CD4-positive, CD25-positive, alpha-beta regulatory T cell (primary cell): ENCODE results near the gene GHRH. TPM values are rescaled to one million over a fixed set of nuclear protein-coding genes. Genes with fewer than 3 reads are reported as not detected.
A peak's percentile ranks its signal among the peaks of the same experiment; 100 is the strongest.

Experiments
- ATAC-seq, 2 donors: fragments of 150-1000 bp; cut with Tn5 transposase; one replicate each; pipeline ENCODE4 v1.10.0; 2021; ENCODE audit warnings: low read depth in 2 of 2, moderate number of reproducible peaks in 2 of 2, moderate library complexity in 1 of 2
- DNase-seq, 3 donors: peaks; one replicate each; pipeline versions ENCODE4 v3.0.0 to v3.0.0-alpha.2; 2012 to 2022; ENCODE audit warnings: mixed read lengths in 1 of 3
- H3K27ac ChIP-seq: one replicate; pipeline ENCODE4 v1.7.0; 2013; ENCODE audit warnings: mild to moderate bottlenecking, low read length; ENCODE audit not compliant: insufficient read depth, poor library complexity, severe bottlenecking
- H3K27me3 ChIP-seq: one replicate; pipeline ENCODE4 v1.7.0; 2013; ENCODE audit warnings: low read length; ENCODE audit not compliant: control insufficient read depth, insufficient read depth
- H3K36me3 ChIP-seq: one replicate; pipeline ENCODE4 v1.7.0; 2013; ENCODE audit warnings: mild to moderate bottlenecking, low read length, moderate library complexity; ENCODE audit not compliant: control insufficient read depth, insufficient read depth
- H3K4me1 ChIP-seq: 2 replicates; pipeline ENCODE4 v1.7.0; 2013; ENCODE audit warnings: mild to moderate bottlenecking, low read length; ENCODE audit not compliant: insufficient read depth, control insufficient read depth, poor library complexity, severe bottlenecking
- H3K4me3 ChIP-seq: one replicate; pipeline ENCODE4 v1.7.0; 2013; ENCODE audit warnings: low read depth, mild to moderate bottlenecking, low read length, moderate library complexity
- H3K9me3 ChIP-seq, 2 experiments: 1 replicate in 1 of 2; 2 replicates in 1 of 2; pipeline ENCODE4 v1.7.0; 2013; ENCODE audit warnings: low read length in 2 of 2, mild to moderate bottlenecking in 1 of 2, moderate library complexity in 1 of 2; ENCODE audit not compliant: control insufficient read depth in 2 of 2
- H3K27ac Mint-ChIP-seq, 3 donors: one replicate each; pipeline ENCODE4 v1.8.0; 2020 to 2022; ENCODE audit warnings: mild to moderate bottlenecking in 3 of 3, mixed read lengths in 3 of 3, moderate library complexity in 2 of 3
- H3K27me3 Mint-ChIP-seq: one replicate; pipeline ENCODE4 v1.8.0; 2022; ENCODE audit warnings: mild to moderate bottlenecking, mixed read lengths
- H3K36me3 Mint-ChIP-seq: one replicate; pipeline ENCODE4 v1.8.0; 2020; ENCODE audit warnings: mixed read lengths
- H3K4me1 Mint-ChIP-seq, 4 donors: one replicate each; pipeline ENCODE4 v1.8.0; 2020 to 2022; ENCODE audit warnings: mixed read lengths in 4 of 4, mild to moderate bottlenecking in 1 of 4
- H3K4me3 Mint-ChIP-seq, 4 donors: one replicate each; pipeline ENCODE4 v1.8.0; 2020 to 2022; ENCODE audit warnings: mild to moderate bottlenecking in 4 of 4, mixed read lengths in 4 of 4, moderate library complexity in 3 of 4
- H3K9me3 Mint-ChIP-seq, 7 donors: one replicate each; pipeline ENCODE4 v1.8.0; 2020 to 2022; ENCODE audit warnings: mixed read lengths in 7 of 7, mild to moderate bottlenecking in 3 of 7, moderate library complexity in 2 of 7
- polyA plus RNA-seq, 4 donors: library from polyadenylated mRNA; unstranded; fragments of 300-500 nt; fragmentation: Illumina TruSeq; gene quantifications; one replicate each; pipeline ENCODE4 v1.2.3, GENCODE V29; 2021
- total RNA-seq: library from RNA; stranded (reverse); gene quantifications from one replicate; pipeline ENCODE4 v1.2.3, GENCODE V29; 2022

Gene GHRH, protein sequence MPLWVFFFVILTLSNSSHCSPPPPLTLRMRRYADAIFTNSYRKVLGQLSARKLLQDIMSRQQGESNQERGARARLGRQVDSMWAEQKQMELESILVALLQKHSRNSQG
- total RNA-seq (not detected), polyA plus RNA-seq (not detected)

DNA sequence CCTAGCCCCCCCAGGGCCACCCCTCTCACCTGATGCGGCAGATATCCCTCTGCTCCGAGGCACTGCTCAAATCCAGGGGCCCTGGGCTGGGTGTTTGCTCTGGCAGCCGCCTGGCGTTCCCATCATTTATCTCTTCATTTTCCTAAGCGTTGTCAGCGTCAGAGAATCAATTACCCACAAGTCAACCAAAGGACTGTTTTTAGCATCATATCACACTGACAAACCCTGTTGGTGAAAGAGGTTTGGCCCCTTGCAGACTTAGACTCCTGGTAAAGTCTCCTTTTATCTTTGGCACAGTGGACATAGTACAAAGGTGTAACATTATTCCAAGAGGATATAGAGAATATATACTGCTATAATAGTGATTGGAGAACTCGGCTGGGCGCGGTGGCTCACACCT, at the start of gene GHRH:
GHRH (minus strand) TSS at position 101 of the 400 bp plus-strand sequence. CDS start 4,925 bp downstream, outside the sequence.
- Mint-ChIP-seq H3K27ac (no peak within 1 kb of the TSS), H3K36me3 (no peaks in the 10 kb centered on the region), H3K4me3 (peak within 1 kb of the TSS in 1 of 4 donors; percentile 49), H3K27me3 (peaks cover 19% of the 10 kb centered on the region), H3K9me3 (peaks cover 0 to 1% (median 0%) of the 10 kb centered on the region in 7 donors), H3K4me1 (no peaks in the 10 kb centered on the region)
- Histone ChIP-seq H3K4me1 (no peaks in the 10 kb centered on the region), H3K36me3 (no peaks in the 10 kb centered on the region), H3K27me3 (no peaks in the 10 kb centered on the region), H3K9me3 (no peaks in the 10 kb centered on the region), H3K27ac (no peak within 1 kb of the TSS), H3K4me3 (no peak within 1 kb of the TSS)
- no peak for ATAC-seq
- no peak for DNase-seq

DNA sequence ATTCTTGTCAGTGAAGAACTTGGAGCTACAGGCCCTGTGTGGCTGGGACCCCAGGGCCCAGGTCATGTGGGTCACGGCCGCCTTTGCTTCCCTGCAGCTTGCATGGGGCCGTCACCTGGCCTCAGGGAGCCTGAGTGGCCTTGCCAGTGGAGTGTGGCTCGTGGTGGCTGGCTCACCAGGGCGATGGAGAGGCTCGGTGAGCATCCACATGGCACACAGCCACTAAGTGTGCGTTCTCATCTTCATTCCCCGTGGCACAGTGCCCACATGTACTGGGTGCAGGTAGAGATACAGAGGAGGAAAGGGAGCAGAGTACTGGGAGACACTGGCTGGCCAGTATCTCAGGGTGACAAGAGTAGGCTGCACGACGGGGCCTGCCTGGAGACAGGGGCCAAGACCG, 49.3 kb upstream of the GHRH start:
- H3K27me3 ChIP-seq = no peaks in the 10 kb centered on the region
- Mint-ChIP-seq H3K9me3 (no peaks in the 10 kb centered on the region), H3K4me3 (no peak overlapping the region), H3K4me1 (peaks cover 6 to 50% (median 20%) of the 10 kb centered on the region in 4 donors), H3K27me3 (no peaks in the 10 kb centered on the region), H3K27ac (peak overlapping the region in 2 of 3 donors; percentile 20 to 68), H3K36me3 (peaks cover 19% of the 10 kb centered on the region)
- ATAC-seq = no peak
- no peaks in the 10 kb centered on the region for H3K9me3 ChIP-seq
- no peak overlapping the region for H3K27ac ChIP-seq
- no peak overlapping the region for H3K4me3 ChIP-seq
- peaks cover 20% of the 10 kb centered on the region for H3K36me3 ChIP-seq
- H3K4me1 ChIP-seq = peaks cover 3% of the 10 kb centered on the region
- DNase-seq = no peak

DNA sequence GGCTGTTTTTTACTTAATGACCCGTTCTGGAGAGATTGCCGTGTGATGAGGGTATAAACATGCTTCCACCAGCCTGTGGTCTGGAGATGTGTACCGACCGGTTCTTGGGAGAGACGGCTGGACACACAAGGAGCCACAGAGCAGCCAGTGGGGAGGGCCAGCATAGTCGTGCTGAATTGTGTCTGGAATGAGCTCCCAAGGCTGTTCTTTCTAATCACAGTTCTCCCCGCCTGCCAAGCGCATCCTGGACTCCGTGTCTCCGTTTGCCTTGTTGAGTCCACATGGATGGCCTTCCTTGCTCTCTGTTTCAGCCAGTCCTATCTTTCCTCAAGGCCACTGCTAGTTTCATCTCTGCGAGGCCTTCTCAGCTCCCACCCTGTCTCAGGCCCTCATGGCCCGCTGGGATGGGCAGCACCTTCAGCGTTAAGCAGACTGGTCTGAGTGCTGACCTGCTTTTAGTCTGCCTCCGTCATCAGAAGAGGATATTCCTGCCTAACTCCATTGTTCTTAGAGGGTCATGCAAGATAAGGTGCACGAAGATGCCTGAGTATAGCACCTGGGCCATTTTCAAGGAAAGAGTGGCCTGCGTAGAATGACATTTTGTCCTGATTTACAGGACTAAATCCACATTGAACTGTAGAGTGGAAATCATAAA, 48.4 kb upstream of the GHRH start:
- DNase-seq (no peak), ATAC-seq (no peak)
- Mint-ChIP-seq H3K4me3 (no peak overlapping the region), H3K4me1 (peaks cover 6 to 43% (median 19%) of the 10 kb centered on the region in 4 donors), H3K36me3 (peaks cover 16% of the 10 kb centered on the region), H3K27ac (peak overlapping the region in 1 of 3 donors; percentile 33), H3K9me3 (no peaks in the 10 kb centered on the region), H3K27me3 (no peaks in the 10 kb centered on the region)
- Histone ChIP-seq H3K36me3 (peaks cover 15% of the 10 kb centered on the region), H3K27ac (no peak overlapping the region), H3K27me3 (no peaks in the 10 kb centered on the region), H3K9me3 (no peaks in the 10 kb centered on the region), H3K4me1 (peaks cover 3% of the 10 kb centered on the region), H3K4me3 (no peak overlapping the region)

DNA sequence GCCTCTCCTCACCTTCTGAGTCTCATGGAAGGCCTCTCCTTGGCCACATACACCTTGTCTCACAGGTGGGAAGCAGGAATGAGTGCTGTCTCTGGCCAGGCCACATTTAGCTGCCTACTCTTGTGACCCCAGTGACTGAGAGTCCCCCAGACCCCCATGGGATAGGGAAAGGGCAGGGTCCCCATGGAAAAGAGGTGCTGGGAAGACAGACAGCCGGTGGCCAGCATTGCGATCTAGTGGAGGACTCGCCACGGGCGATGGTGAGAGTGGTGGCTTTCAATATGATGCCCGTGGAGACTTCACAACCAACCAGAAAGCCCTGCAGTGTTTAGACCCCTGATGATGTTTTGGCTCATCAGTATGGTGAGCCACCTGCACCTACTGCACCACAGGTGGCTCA, 47.7 kb upstream of the GHRH start:
- Mint-ChIP-seq H3K27ac (peak overlapping the region in 2 of 3 donors; percentile 82 to 91), H3K9me3 (no peaks in the 10 kb centered on the region), H3K36me3 (peaks cover 16% of the 10 kb centered on the region), H3K27me3 (no peaks in the 10 kb centered on the region), H3K4me3 (no peak overlapping the region), H3K4me1 (peaks cover 6 to 38% (median 19%) of the 10 kb centered on the region in 4 donors)
- Histone ChIP-seq H3K27me3 (no peaks in the 10 kb centered on the region), H3K27ac (no peak overlapping the region), H3K4me3 (no peak overlapping the region), H3K4me1 (peaks cover 3% of the 10 kb centered on the region), H3K36me3 (peaks cover 19% of the 10 kb centered on the region), H3K9me3 (no peaks in the 10 kb centered on the region)
- DNase-seq = no peak
- no peak for ATAC-seq

DNA sequence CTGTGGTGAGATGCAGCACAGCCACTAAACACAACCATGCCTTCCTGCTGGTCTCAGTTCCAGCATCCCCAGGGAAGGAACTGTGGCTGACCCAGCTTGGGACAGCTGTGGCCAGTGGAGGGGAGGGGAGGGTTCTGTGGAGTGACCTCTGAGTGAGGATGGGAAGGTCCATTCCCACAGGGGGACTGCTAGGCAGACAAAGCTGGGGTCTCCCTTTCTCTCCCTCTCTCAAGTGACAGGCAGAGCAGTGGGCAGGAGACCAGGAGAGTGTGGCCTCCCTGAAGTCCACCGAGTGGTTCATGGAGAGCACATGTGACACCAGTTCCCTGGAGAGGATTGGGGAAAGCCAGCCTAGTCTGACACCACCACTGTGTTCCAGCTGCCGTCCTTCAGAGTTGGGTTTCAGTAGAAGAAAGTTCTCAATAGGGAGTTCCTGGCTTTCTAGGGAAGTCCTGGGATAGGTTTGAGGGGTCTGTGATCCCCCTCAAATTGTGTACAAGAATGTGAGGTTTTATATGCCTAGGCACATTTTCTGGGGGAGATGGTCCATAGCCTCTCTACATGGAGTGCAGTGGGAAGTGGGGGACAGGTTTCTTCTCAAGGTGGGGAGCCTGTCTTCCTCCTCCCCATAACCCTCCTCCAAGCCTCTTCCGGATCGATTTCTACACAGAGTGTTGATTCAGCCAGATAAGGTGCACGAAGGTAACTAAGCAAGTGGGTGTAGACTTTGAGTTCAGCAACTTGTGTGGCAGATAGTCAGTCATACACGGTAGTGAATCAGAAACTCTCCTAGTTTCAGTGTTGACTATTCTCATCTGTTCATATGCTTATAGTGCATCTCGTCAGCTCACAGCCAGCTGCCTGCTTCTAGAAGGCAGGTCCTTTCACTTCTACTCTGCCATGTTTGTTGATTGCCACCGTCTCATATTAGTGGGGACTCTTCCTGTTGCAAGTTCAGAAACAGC, 46.8 kb upstream of the GHRH start:
- Mint-ChIP-seq H3K4me3 (no peak overlapping the region), H3K9me3 (no peaks in the 10 kb centered on the region), H3K36me3 (peaks cover 19% of the 10 kb centered on the region), H3K27ac (peak overlapping the region in 2 of 3 donors; percentile 82 to 91), H3K27me3 (no peaks in the 10 kb centered on the region), H3K4me1 (peaks cover 6 to 37% (median 17%) of the 10 kb centered on the region in 4 donors)
- peaks cover 25% of the 10 kb centered on the region for H3K36me3 ChIP-seq
- H3K27ac ChIP-seq = no peak overlapping the region
- H3K4me1 ChIP-seq = peaks cover 3% of the 10 kb centered on the region
- H3K4me3 ChIP-seq = peak overlapping the region; percentile 18
- DNase-seq = peak in 1 of 3 donors; percentile 62
- peak; percentile 31 to 55 for ATAC-seq
- H3K9me3 ChIP-seq = no peaks in the 10 kb centered on the region
- no peaks in the 10 kb centered on the region for H3K27me3 ChIP-seq

DNA sequence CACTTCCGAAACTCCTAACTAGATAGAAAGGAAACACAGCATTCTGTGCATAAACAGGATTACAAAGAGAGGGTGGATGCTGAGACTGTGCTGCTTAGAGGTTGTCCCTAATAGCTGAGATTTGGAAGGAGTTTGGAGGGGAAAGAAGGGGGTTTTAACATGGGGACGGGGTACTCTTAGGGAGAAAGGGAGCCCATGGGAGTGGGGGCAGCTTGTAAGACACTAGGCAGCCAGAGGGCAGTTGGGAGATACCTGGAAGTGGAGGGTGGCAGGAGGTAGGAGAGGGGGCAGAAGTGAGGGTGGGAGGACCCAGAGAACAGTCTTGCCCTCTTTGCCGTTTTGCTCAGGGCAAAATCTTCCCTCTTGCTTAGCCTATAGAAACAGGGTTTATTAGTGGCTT, 44.2 kb upstream of the GHRH start:
- H3K27ac Mint-ChIP-seq = peak overlapping the region in 1 of 3 donors; percentile 81
- H3K4me1 Mint-ChIP-seq = peaks cover 6 to 29% (median 14%) of the 10 kb centered on the region in 4 donors
- peaks cover 31% of the 10 kb centered on the region for H3K36me3 Mint-ChIP-seq
- Histone ChIP-seq H3K4me1 (peaks cover 3% of the 10 kb centered on the region), H3K27me3 (no peaks in the 10 kb centered on the region), H3K36me3 (peaks cover 39% of the 10 kb centered on the region), H3K9me3 (no peaks in the 10 kb centered on the region), H3K4me3 (no peak overlapping the region), H3K27ac (no peak overlapping the region)
- DNase-seq (no peak), ATAC-seq (no peak)
- no peaks in the 10 kb centered on the region for H3K9me3 Mint-ChIP-seq
- H3K27me3 Mint-ChIP-seq = no peaks in the 10 kb centered on the region
- no peak overlapping the region for H3K4me3 Mint-ChIP-seq

DNA sequence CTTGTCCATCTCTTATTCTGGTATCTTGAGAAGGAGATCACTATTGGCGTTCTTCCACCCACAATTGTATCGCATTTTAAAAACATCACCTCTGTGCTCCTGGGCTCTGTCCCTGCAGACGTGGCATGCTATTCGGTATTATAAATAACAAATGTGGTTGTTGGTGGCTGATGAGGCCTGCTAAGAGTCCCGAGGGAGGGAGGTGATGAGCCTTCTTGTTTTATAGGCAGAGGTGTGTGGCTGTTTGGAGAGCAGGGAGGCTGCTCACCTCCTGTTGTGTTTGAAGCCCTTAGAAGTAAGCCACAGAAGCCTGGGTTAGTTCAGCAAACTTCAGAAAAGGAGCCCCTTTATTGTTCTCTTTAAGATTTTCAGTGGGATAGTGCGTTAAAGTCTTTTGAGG, 43.5 kb upstream of the GHRH start:
- H3K4me3 Mint-ChIP-seq = no peak overlapping the region
- no peaks in the 10 kb centered on the region for H3K27me3 Mint-ChIP-seq
- H3K4me1 ChIP-seq = peaks cover 3% of the 10 kb centered on the region

More for the DNA sequence above, 43.5 kb upstream of the GHRH start:
- H3K36me3 ChIP-seq = peaks cover 36% of the 10 kb centered on the region
- no peaks in the 10 kb centered on the region for H3K27me3 ChIP-seq
- DNase-seq (no peak), ATAC-seq (no peak)
- no peak overlapping the region for H3K4me3 ChIP-seq
- Mint-ChIP-seq H3K9me3 (peaks cover 0 to under 1% (median 0%) of the 10 kb centered on the region in 7 donors), H3K4me1 (peaks cover under 1 to 31% (median 16%) of the 10 kb centered on the region in 4 donors), H3K36me3 (peaks cover 34% of the 10 kb centered on the region), H3K27ac (peak overlapping the region in 1 of 3 donors; percentile 63)
- no peak overlapping the region for H3K27ac ChIP-seq
- H3K9me3 ChIP-seq = no peaks in the 10 kb centered on the region
